SK-N-SH treated with all-trans-retinoic acid at 6 μM for 48 hours (cell line): Measurements from ENCODE around the gene CRISPLD2.

Source experiments
- ATAC-seq: fragments of 200-7000 bp; cut with Tn5 transposase; 3 replicates; pipeline ENCODE4 v1.9.1; 2020; ENCODE audit warnings: mild to moderate bottlenecking, moderate library complexity
- BACH2 ChIP-seq: fragments of 250-450 bp; sonication (Bioruptor Pico); IDR thresholded peaks from 2 replicates; pipeline ENCODE4 v1.9.0; 2021; ENCODE audit warnings: mild to moderate bottlenecking, borderline replicate concordance
- CSDC2 ChIP-seq: fragments of 250-450 bp; sonication (Bioruptor Pico); IDR thresholded peaks from 2 replicates; pipeline ENCODE4 v1.5.0; 2020; ENCODE audit warnings: mild to moderate bottlenecking, moderate library complexity
- CSRNP3 ChIP-seq: fragments of 250-450 bp; sonication (Bioruptor Pico); IDR thresholded peaks from 2 replicates; pipeline ENCODE4 v1.5.1; 2021; ENCODE audit warnings: mild to moderate bottlenecking, moderate library complexity
- ESRRG ChIP-seq: fragments of 250-450 bp; sonication (Bioruptor Pico); IDR thresholded peaks from 2 replicates; pipeline ENCODE4 v1.6.1; 2021; ENCODE audit warnings: mild to moderate bottlenecking
- GLIS3 ChIP-seq: fragments of 250-450 bp; sonication (Bioruptor Pico); IDR thresholded peaks from 2 replicates; pipeline ENCODE4 v1.5.0; 2020; ENCODE audit warnings: mild to moderate bottlenecking, moderate library complexity
- ISL1 ChIP-seq: fragments of 250-450 bp; sonication (Bioruptor Pico); IDR thresholded peaks from 2 replicates; pipeline ENCODE4 v2.1.2; 2022; ENCODE audit warnings: mild to moderate bottlenecking, moderate library complexity
- OSR1 ChIP-seq: fragments of 250-450 bp; sonication (Bioruptor Pico); IDR thresholded peaks from 2 replicates; pipeline ENCODE4 v1.8.0; 2022; ENCODE audit warnings: moderate library complexity, mild to moderate bottlenecking, inconsistent platforms
- PATZ1 ChIP-seq: fragments of 250-450 bp; sonication (Bioruptor Pico); IDR thresholded peaks from 2 replicates; pipeline ENCODE4 v1.8.0; 2020; ENCODE audit warnings: mild to moderate bottlenecking, moderate library complexity, borderline replicate concordance
- POU6F1 ChIP-seq: fragments of 250-450 bp; sonication (Bioruptor Pico); IDR thresholded peaks from 2 replicates; pipeline ENCODE4 v1.8.0; 2021; ENCODE audit warnings: low read depth, mild to moderate bottlenecking, moderate library complexity, borderline replicate concordance
- PPARA ChIP-seq: fragments of 250-450 bp; sonication (Bioruptor Pico); IDR thresholded peaks from 2 replicates; pipeline ENCODE4 v1.5.0; 2020; ENCODE audit warnings: mild to moderate bottlenecking, borderline replicate concordance
- SNAI2 ChIP-seq: fragments of 250-450 bp; sonication (Bioruptor Pico); IDR thresholded peaks from 2 replicates; pipeline ENCODE4 v1.5.0; 2020; ENCODE audit warnings: mild to moderate bottlenecking, moderate library complexity
- TCF4 ChIP-seq: fragments of 250-450 bp; sonication (Bioruptor Pico); IDR thresholded peaks from 2 replicates; pipeline ENCODE4 v1.8.0; 2021; ENCODE audit warnings: mild to moderate bottlenecking, moderate library complexity, borderline replicate concordance
- TOX ChIP-seq: fragments of 250-450 bp; sonication (Bioruptor Pico); IDR thresholded peaks from 2 replicates; pipeline ENCODE4 v1.8.0; 2021; ENCODE audit warnings: mild to moderate bottlenecking, moderate library complexity, borderline replicate concordance
- TSHZ2 ChIP-seq: fragments of 250-450 bp; sonication (Bioruptor Pico); IDR thresholded peaks from 2 replicates; pipeline ENCODE4 v1.5.0; 2020; ENCODE audit warnings: mild to moderate bottlenecking, moderate library complexity
- ZC3H10 ChIP-seq: fragments of 250-450 bp; sonication (Bioruptor Pico); IDR thresholded peaks from 2 replicates; pipeline ENCODE4 v1.5.1; 2021; ENCODE audit warnings: mild to moderate bottlenecking, moderate library complexity
- ZFP3 ChIP-seq: fragments of 250-450 bp; sonication (Bioruptor Pico); IDR thresholded peaks from 2 replicates; pipeline ENCODE4 v1.5.0; 2020; ENCODE audit warnings: mild to moderate bottlenecking, moderate library complexity
- ZFP30 ChIP-seq: fragments of 450-650 bp; formaldehyde crosslinking; IDR thresholded peaks from 2 replicates; pipeline ENCODE4 v1.5.0; 2022; ENCODE audit warnings: mild to moderate bottlenecking, moderate library complexity
- ZNF565 ChIP-seq: fragments of 450-650 bp; formaldehyde crosslinking; conservative IDR thresholded peaks from 2 replicates; pipeline ENCODE4 v1.5.0; 2020; ENCODE audit warnings: low read depth, mild to moderate bottlenecking, moderate library complexity
- ZNF70 ChIP-seq: fragments of 450-650 bp; formaldehyde crosslinking; IDR thresholded peaks from 2 replicates; pipeline ENCODE4 v1.5.0; 2020; ENCODE audit warnings: mild to moderate bottlenecking, moderate library complexity
- ZNF8 ChIP-seq: fragments of 450-650 bp; formaldehyde crosslinking; IDR thresholded peaks from 2 replicates; pipeline ENCODE4 v1.5.0; 2020; ENCODE audit warnings: mild to moderate bottlenecking, moderate library complexity
- TF ChIP-seq, protein P1 (sequence below): fragments of 250-450 bp; sonication (Bioruptor Pico); IDR thresholded peaks from 2 replicates; pipeline ENCODE4 v1.5.1; 2020; ENCODE audit warnings: low read depth, mild to moderate bottlenecking, moderate library complexity

CRISPLD2 gene

GRCh38 chr16:84795329-84796053 is 24.3 kb upstream of the CRISPLD2 start:
- TF ChIP-seq CSRNP3 (CRISPR knock-in tag) (no peak), BACH2 (CRISPR knock-in tag) (no peak), POU6F1 (CRISPR knock-in tag) (no peak), TOX (no peak), TCF4 (CRISPR knock-in tag) (no peak), CSDC2 (CRISPR knock-in tag) (no peak), ZNF8 (CRISPR knock-in tag) (no peak), PATZ1 (CRISPR knock-in tag) (no peak)
- no peak for ATAC-seq

GRCh38 chr16:84800158-84800978 is 19.4 kb upstream of the CRISPLD2 start:
- ATAC-seq, result no peak
- TF ChIP-seq ISL1 (no peak), TCF4 (CRISPR knock-in tag) (no peak), SNAI2 (no peak), CSDC2 (CRISPR knock-in tag) (no peak), BACH2 (CRISPR knock-in tag) (no peak), ZFP3 (no peak), TSHZ2 (CRISPR knock-in tag) (no peak), ZNF565 (CRISPR knock-in tag) (no peak), PPARA (CRISPR knock-in tag) (no peak), OSR1 (no peak), ZNF70 (CRISPR knock-in tag) (no peak), CSRNP3 (CRISPR knock-in tag) (no peak)
- TF ChIP-seq, protein P1, sequence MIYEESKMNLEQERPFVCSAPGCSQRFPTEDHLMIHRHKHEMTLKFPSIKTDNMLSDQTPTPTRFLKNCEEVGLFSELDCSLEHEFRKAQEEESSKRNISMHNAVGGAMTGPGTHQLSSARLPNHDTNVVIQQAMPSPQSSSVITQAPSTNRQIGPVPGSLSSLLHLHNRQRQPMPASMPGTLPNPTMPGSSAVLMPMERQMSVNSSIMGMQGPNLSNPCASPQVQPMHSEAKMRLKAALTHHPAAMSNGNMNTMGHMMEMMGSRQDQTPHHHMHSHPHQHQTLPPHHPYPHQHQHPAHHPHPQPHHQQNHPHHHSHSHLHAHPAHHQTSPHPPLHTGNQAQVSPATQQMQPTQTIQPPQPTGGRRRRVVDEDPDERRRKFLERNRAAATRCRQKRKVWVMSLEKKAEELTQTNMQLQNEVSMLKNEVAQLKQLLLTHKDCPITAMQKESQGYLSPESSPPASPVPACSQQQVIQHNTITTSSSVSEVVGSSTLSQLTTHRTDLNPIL, result no peak

DNA sequence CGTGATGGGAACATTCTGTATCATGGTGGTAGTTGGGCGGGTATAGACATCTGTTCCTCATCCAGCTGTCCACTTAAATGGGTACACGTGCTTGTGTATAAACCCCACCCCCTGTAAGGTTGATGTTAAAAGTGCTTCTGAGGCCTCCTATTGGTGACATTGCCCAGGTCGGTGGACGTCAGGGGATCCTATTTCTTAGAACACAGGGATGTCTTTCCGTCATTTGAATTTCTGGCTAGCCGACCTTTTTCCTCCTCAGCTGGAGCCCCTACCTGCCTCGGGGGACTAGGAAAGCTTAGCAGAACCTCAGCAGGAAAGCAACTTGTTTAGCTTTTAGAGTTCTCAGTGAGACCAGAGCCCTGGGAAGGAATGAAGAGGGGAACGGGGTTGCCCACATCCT is 16.6 kb upstream of the CRISPLD2 start:
- no peak for ATAC-seq
- no peak for TF ChIP-seq GLIS3
- no peak for TF ChIP-seq SNAI2
- TF ChIP-seq POU6F1 (CRISPR knock-in tag), result no peak
- no peak for TF ChIP-seq ESRRG
- no peak for TF ChIP-seq CSDC2 (CRISPR knock-in tag)
- TF ChIP-seq TCF4 (CRISPR knock-in tag), result no peak
- TF ChIP-seq TOX, result no peak
- no peak for TF ChIP-seq ZC3H10 (CRISPR knock-in tag)
- TF ChIP-seq ZNF8 (CRISPR knock-in tag), result no peak
- TF ChIP-seq PPARA (CRISPR knock-in tag), result no peak
- no peak for TF ChIP-seq ZFP30 (CRISPR knock-in tag)
- TF ChIP-seq CSRNP3 (CRISPR knock-in tag), result no peak
- TF ChIP-seq ZNF565 (CRISPR knock-in tag), result no peak
